Heart right ventricle (tissue), 16 donors: ENCODE results near the gene AURKAIP1. TPM values are rescaled to one million over a fixed set of nuclear protein-coding genes. Genes with fewer than 3 reads are reported as not detected.

Experiments used
- ATAC-seq, 8 donors: fragments of 200-7000 bp; cut with Tn5 transposase; one replicate each; pipeline ENCODE4 v1.9.1; 2020; ENCODE audit warnings: mild to moderate bottlenecking in 8 of 8, moderate library complexity in 8 of 8, moderate number of reproducible peaks in 1 of 8
- DNase-seq, 2 donors: peaks; one replicate each; pipeline ENCODE4 v3.0.0-alpha.2; 2020
- H3K27ac ChIP-seq, 10 donors: fragments of 200-600 bp; sonication (generic) in 2 of 10; one replicate each; pipeline versions ENCODE4 v1.5.0 to v1.8.0; 2020 to 2022; ENCODE audit warnings: mild to moderate bottlenecking in 3 of 10
- H3K27me3 ChIP-seq, 7 donors: fragments of 200-600 bp; one replicate each; pipeline ENCODE4 v1.8.0; 2021 to 2022; ENCODE audit warnings: mild to moderate bottlenecking in 2 of 7
- H3K36me3 ChIP-seq, 9 donors: fragments of 200-600 bp; sonication (generic) in 1 of 9; one replicate each; pipeline versions ENCODE4 v1.5.0 to v1.8.0; 2020 to 2022; ENCODE audit warnings: mild to moderate bottlenecking in 2 of 9
- H3K4me1 ChIP-seq, 9 donors: fragments of 200-600 bp; sonication (generic) in 1 of 9; one replicate each; pipeline versions ENCODE4 v1.5.0 to v1.8.0; 2020 to 2022; ENCODE audit warnings: mild to moderate bottlenecking in 4 of 9
- H3K4me3 ChIP-seq, 10 donors: fragments of 200-600 bp; sonication (generic) in 2 of 10; one replicate each; pipeline versions ENCODE4 v1.5.0 to v1.8.0; 2020 to 2022; ENCODE audit warnings: mild to moderate bottlenecking in 7 of 10, moderate library complexity in 2 of 10
- H3K9me3 ChIP-seq, 11 donors: fragments of 200-600 bp in 10 of 11; sonication (generic) in 2 of 11; one replicate each; pipeline versions ENCODE4 v1.5.0 to v1.8.0; 2013 to 2022; ENCODE audit warnings: mild to moderate bottlenecking in 2 of 11, control low read depth in 1 of 11, moderate library complexity in 1 of 11
- WGBS, 2 donors: extraction: QIAGEN DNeasy Blood & Tissue Kit; methylation state at CpG; one replicate each; pipeline ENCODE4 v1.1.7; 2013; ENCODE audit warnings: inconsistent platforms in 1 of 2; 5-methylcytosine and 5-hydroxymethylcytosine counted together
- intact Hi-C, 10 donors: fragments of 100-400 bp; cut with DNase I; formaldehyde crosslinking; loops; one replicate each; pipeline versions ENCODE4 v1.11.1 to v1.14.2; 2022
- long read RNA-seq, 3 donors: library from polyadenylated mRNA; unstranded; transcript quantifications; one replicate each; pipeline ENCODE4 v2.0.0, GENCODE V29; 2020 to 2021
- polyA plus RNA-seq, 2 donors: library from polyadenylated mRNA; stranded (reverse); fragments of 200-250 nt; gene quantifications; one replicate each; pipeline ENCODE4 v1.2.3, GENCODE V29; 2013
- total RNA-seq, 10 donors: library from RNA; stranded (reverse); fragmentation: NEBNext Ultra II Directional in 3 of 10; extraction: Animal tissue kit (Norgen Biotek cat#: 25700) in 3 of 10; gene quantifications; one replicate each; pipeline versions ENCODE4 v1.2.1 to v1.2.4, GENCODE V29; 2021 to 2023
- TF ChIP-seq, protein P1 (sequence below), 9 donors: fragments of 200-600 bp; sonication (generic) in 2 of 9; IDR thresholded peaks; one replicate each; pipeline versions ENCODE4 v1.5.0 to v1.8.0; 2021 to 2022; ENCODE audit warnings: antibody characterized with exemption in 9 of 9, mild to moderate bottlenecking in 5 of 9, moderate library complexity in 1 of 9
- donor health status: Arrhythmogenic right ventricular cardiomyopathy.
- donor health status: ischemic (EF 13 %, LVEDD 7.1; RV severe dilation, severe dysfunction).
- donor health status: healthy with polysubstance abuse.
- donor health status: DM: no; HTN: yes; CAD: no.
- donor health status: DM: no; HTN: no; CAD: no.
- donor health status: ischemic (EF 25% LVEDD 6.9; RV normal size, moderate dysfunction).
- donor health status: ischemic (EF 25% LVEDD 5.7; RV mildly dilated, moderate dysfunction).
- donor health status: healthy.
- donor health status: DM: yes; HTN: yes; CAD: no.
- donor health status: Ischemic cardiomyopathy.
- donor health status: ischemic (EF 35%, LVEDD 5.7; RV mildly dilated, moderate dysfunction).
- donor health status: nonischemic (EF 11% LVEDD 7.7; RV severe dilation, severe dysfunction).
- donor health status: DM: yes; HTN: yes; CAD: no.
- donor health status: PGD.
- donor health status: ischemic (EF 29% LVEDD 5.4; RV normal size, mild dysfunction).
- donor health status: nonischemic (EF 23%, LVEDD 6.1; RV moderate dilation, normal function).

AURKAIP1 gene
- total RNA-seq (100 to 1,000 TPM; 176 to 251 (median 193) TPM), polyA plus RNA-seq (100 to 1,000 TPM; 376 to 528 TPM)
- long read RNA-seq, donor 1, transcript AURKAIP1-203 (3 exons, 1,072 nt): minor isoform, 12 of 228 reads
- long read RNA-seq, donor 1, transcript AURKAIP1-202 (4 exons, 1,047 nt): major isoform, 96 of 228 reads
- long read RNA-seq, donor 1, transcript AURKAIP1-201 (4 exons, 798 nt): minor isoform, 6 of 228 reads
- long read RNA-seq, donor 1, transcript AURKAIP1-204 (4 exons, 875 nt): minor isoform, 58 of 228 reads
- long read RNA-seq, donor 1, partial matches to known transcripts: 54 of 228 reads
- long read RNA-seq, donor 1, other reads (novel, unspliced or antisense): 2 of 228 reads
- long read RNA-seq, donor 2, transcript AURKAIP1-201 (4 exons, 798 nt): minor isoform, 9 of 275 reads
- long read RNA-seq, donor 2, transcript AURKAIP1-202 (4 exons, 1,047 nt): major isoform, 113 of 275 reads
- long read RNA-seq, donor 2, transcript AURKAIP1-203 (3 exons, 1,072 nt): minor isoform, 12 of 275 reads
- long read RNA-seq, donor 2, transcript AURKAIP1-204 (4 exons, 875 nt): minor isoform, 59 of 275 reads
- long read RNA-seq, donor 2, partial matches to known transcripts: 76 of 275 reads
- long read RNA-seq, donor 2, other reads (novel, unspliced or antisense): 6 of 275 reads
- long read RNA-seq, donor 3, transcript AURKAIP1-202 (4 exons, 1,047 nt): major isoform, 26 of 38 reads
- long read RNA-seq, donor 3, partial matches to known transcripts: 2 of 38 reads
- long read RNA-seq, donor 3, other reads (novel, unspliced or antisense): 0 of 38 reads

DNA sequence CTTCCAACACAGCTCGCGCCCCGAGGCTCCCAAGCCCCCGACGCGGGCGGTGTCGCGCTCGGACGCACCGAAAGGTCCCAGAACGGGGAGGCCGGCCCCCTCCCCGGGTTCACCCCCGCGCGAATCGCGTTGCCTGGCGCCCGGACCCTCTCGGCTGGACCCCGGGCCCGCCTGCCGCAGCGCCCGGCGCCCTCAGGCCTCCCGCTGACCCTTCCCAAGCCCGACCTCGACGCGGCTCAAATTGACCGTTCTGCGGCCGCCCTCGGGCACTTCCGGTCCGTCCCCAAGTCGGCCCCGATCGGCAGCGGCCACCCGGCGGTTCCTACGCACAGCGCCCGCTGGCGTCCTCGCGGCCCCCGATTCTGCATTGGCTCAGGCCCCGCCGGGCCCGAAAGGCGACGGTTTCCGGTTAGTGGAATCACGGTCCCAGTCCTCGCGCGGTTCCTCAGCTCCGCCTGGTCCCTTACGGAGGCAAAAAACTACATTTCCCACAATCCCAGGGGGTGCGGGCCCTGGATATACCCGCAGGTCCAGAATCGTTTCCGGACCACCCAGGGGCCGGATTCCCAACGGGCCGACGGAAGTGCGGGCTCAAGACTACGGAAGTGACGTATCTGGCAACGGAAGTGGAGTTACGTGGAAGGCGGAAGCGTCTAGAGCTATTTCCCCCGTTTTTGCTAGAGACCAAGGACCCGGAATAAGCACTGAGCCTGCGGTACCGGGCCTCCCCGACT, at the start of gene AURKAIP1:
Gene AURKAIP1 (minus strand): TSS at position 279 of the 734 bp plus-strand sequence. CDS start 451 bp downstream, outside the sequence.
- 0% methylated on average over 80 to 85 of the region's 85 CpGs for WGBS, 2 donors
- TF ChIP-seq, protein P1, sequence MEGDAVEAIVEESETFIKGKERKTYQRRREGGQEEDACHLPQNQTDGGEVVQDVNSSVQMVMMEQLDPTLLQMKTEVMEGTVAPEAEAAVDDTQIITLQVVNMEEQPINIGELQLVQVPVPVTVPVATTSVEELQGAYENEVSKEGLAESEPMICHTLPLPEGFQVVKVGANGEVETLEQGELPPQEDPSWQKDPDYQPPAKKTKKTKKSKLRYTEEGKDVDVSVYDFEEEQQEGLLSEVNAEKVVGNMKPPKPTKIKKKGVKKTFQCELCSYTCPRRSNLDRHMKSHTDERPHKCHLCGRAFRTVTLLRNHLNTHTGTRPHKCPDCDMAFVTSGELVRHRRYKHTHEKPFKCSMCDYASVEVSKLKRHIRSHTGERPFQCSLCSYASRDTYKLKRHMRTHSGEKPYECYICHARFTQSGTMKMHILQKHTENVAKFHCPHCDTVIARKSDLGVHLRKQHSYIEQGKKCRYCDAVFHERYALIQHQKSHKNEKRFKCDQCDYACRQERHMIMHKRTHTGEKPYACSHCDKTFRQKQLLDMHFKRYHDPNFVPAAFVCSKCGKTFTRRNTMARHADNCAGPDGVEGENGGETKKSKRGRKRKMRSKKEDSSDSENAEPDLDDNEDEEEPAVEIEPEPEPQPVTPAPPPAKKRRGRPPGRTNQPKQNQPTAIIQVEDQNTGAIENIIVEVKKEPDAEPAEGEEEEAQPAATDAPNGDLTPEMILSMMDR (IDR thresholded peaks at IDR 0.05): peak in 7 of 9 donors; percentile 27 to 54 (median 31)
- H3K4me1 ChIP-seq: peaks cover 16 to 45% (median 38%) of the 10 kb centered on the region in 9 donors
- no peaks in the 10 kb centered on the region for H3K9me3 ChIP-seq
- peak within 1 kb of the TSS; percentile 76 to 100 (median 93) for H3K4me3 ChIP-seq
- H3K27me3 ChIP-seq: no peaks in the 10 kb centered on the region
- peaks cover 0 to 19% (median 0%) of the 10 kb centered on the region in 9 donors for H3K36me3 ChIP-seq
- DNase-seq (peak; percentile 96 to 99), ATAC-seq (peak; percentile 93 to 98 (median 97))
- H3K27ac ChIP-seq: peak within 1 kb of the TSS; percentile 79 to 99 (median 96)
- intact Hi-C loops: loop anchor here in 2 of 10 donors (1.0 to 10.0 kb wide), 2 partner anchors 32 to 130 kb away; partner anchors contain the start of gene MRPL20 (in 1 of the 2)

DNA sequence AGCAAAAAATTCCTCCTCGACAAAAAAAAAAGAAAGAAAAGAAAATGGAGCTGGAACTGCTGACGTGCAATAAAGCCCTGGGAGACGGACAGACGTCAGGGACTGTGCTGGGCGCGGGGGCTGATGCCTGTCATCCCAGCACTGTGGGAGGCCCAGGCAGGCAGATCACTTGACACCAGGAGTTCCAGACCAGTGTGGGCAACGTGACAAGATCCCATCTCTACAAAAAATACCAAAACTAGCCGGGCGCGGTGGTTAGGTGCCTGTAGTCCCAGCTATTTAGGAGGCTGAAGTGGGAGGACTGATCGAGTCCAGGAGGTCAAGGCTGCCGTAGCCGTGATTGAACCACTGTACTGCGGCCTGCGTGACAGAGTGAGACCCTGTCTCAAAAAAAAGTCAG, 49.7 kb upstream of the AURKAIP1 start:
- TF ChIP-seq, protein P1 (IDR thresholded peaks at IDR 0.05): no peak
- WGBS, 2 donors: 81 to 89% methylated on average over 15 of the region's 15 CpGs
- Histone ChIP-seq H3K36me3 (no peaks in the 10 kb centered on the region), H3K27me3 (peaks cover 0 to 44% (median 11%) of the 10 kb centered on the region in 7 donors), H3K4me1 (peaks cover 4 to 32% (median 13%) of the 10 kb centered on the region in 9 donors), H3K4me3 (no peak overlapping the region), H3K9me3 (no peaks in the 10 kb centered on the region), H3K27ac (no peak overlapping the region)
- ATAC-seq (no peak), DNase-seq (no peak)
- intact Hi-C loops: no loop called here

DNA sequence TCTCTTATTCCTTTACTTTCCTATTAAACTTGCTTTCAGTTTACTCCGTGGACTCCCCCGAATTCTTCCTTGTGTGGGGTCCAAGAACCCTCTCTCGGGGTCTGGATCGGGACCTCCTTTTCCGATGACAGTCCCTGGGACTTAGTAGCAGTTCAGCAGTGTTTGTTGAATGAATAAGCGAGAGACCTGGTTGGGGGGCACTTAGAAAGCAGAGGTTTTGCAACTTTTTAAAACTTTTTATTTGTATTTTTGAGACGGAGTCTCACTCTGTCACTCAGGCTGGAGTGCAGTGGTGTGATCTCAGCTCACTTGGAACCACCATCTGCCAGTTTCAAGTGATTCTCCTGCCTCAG, 48.2 kb upstream of the AURKAIP1 start:
- H3K4me3 ChIP-seq: no peak overlapping the region
- TF ChIP-seq, protein P1 (IDR thresholded peaks at IDR 0.05): no peak
- H3K27ac ChIP-seq: peak overlapping the region in 2 of 10 donors; percentile 3 to 34
- ATAC-seq (no peak), DNase-seq (no peak)
- 81 to 86% methylated on average over 7 of the region's 7 CpGs for WGBS, 2 donors
- no peaks in the 10 kb centered on the region for H3K36me3 ChIP-seq
- peaks cover 0 to 23% (median 8%) of the 10 kb centered on the region in 9 donors for H3K4me1 ChIP-seq
- no peaks in the 10 kb centered on the region for H3K9me3 ChIP-seq
- H3K27me3 ChIP-seq: peaks cover 0 to 35% (median 11%) of the 10 kb centered on the region in 7 donors
- intact Hi-C loops: no loop called here
